Measurements from ENCODE around the gene DSTN. TPM values are rescaled to one million over a fixed set of nuclear protein-coding genes. Genes with fewer than 3 reads are reported as not detected.

Gene DSTN
- total and polyA plus RNA-seq, 2 experiments from 2014 or later: 162 to 459 TPM

- H3K4me1 ChIP-seq (ENCODE audit: insufficient read depth): peaks cover 4% of the 10 kb centered on the region; the same call in 1 of the 2 replicates
- Mint-ChIP-seq H3K36me3 (ENCODE audit: low read depth) (no peaks in the 10 kb centered on the region), H3K4me1 (peaks cover 4% of the 10 kb centered on the region; the same call in 2 of the 3 replicates), H3K4me3 (no peak overlapping the region), H3K27me3 (ENCODE audit: insufficient read depth, low read depth, poor library complexity) (peaks cover 3% of the 10 kb centered on the region), H3K27ac (no peak overlapping the region), H3K9me3 (no peaks in the 10 kb centered on the region)
- no peak for DNase-seq (ENCODE audit: low spot score)
- no peak overlapping the region for H2AFZ ChIP-seq
- no peaks in the 10 kb centered on the region for H3K36me3 ChIP-seq (ENCODE audit: insufficient read depth)
- H3K4me2 ChIP-seq: no peak overlapping the region
- TF ChIP-seq JUNB (IDR thresholded peaks at IDR 0.05; ENCODE audit: unreplicated experiment) (no peak), ZNF462 (CRISPR knock-in tag; IDR thresholded peaks at IDR 0.05) (no peak), POLR2AphosphoS5 (IDR thresholded peaks at IDR 0.05; ENCODE audit: low read depth) (no peak), NANOG (IDR thresholded peaks at IDR 0.05; ENCODE audit: borderline replicate concordance) (no peak), ZNF331 (CRISPR knock-in tag; IDR thresholded peaks at IDR 0.05; ENCODE audit: low read depth) (no peak), ZNF114 (CRISPR knock-in tag; IDR thresholded peaks at IDR 0.05) (no peak)
- TF ChIP-seq, protein P1, sequence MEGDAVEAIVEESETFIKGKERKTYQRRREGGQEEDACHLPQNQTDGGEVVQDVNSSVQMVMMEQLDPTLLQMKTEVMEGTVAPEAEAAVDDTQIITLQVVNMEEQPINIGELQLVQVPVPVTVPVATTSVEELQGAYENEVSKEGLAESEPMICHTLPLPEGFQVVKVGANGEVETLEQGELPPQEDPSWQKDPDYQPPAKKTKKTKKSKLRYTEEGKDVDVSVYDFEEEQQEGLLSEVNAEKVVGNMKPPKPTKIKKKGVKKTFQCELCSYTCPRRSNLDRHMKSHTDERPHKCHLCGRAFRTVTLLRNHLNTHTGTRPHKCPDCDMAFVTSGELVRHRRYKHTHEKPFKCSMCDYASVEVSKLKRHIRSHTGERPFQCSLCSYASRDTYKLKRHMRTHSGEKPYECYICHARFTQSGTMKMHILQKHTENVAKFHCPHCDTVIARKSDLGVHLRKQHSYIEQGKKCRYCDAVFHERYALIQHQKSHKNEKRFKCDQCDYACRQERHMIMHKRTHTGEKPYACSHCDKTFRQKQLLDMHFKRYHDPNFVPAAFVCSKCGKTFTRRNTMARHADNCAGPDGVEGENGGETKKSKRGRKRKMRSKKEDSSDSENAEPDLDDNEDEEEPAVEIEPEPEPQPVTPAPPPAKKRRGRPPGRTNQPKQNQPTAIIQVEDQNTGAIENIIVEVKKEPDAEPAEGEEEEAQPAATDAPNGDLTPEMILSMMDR (conservative IDR thresholded peaks at IDR 0.05; ENCODE audit: low read depth in 2 of 2): no peak
- TF ChIP-seq, protein P2, sequence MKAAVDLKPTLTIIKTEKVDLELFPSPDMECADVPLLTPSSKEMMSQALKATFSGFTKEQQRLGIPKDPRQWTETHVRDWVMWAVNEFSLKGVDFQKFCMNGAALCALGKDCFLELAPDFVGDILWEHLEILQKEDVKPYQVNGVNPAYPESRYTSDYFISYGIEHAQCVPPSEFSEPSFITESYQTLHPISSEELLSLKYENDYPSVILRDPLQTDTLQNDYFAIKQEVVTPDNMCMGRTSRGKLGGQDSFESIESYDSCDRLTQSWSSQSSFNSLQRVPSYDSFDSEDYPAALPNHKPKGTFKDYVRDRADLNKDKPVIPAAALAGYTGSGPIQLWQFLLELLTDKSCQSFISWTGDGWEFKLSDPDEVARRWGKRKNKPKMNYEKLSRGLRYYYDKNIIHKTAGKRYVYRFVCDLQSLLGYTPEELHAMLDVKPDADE (IDR thresholded peaks at IDR 0.05): no peak
- no peaks in the 10 kb centered on the region for H3K27me3 ChIP-seq (ENCODE audit: insufficient read depth)
- H3K4me3 ChIP-seq: no peak overlapping the region
- H3K27ac ChIP-seq (ENCODE audit: low read depth): no peak overlapping the region
- ATAC-seq: no peak
- no peaks in the 10 kb centered on the region for H3K9me2 ChIP-seq (ENCODE audit: insufficient read depth)
- no peaks in the 10 kb centered on the region for H4K20me1 ChIP-seq (replicated peaks; ENCODE audit: insufficient read depth)
- peaks cover 5% of the 10 kb centered on the region; the same call in 1 of the 2 replicates for H3F3A ChIP-seq (replicated peaks; ENCODE audit: low read depth)
- no peaks in the 10 kb centered on the region for H3K79me2 ChIP-seq (replicated peaks; ENCODE audit: insufficient read depth)
Observed at GRCh38 chr20:17542481-17542880, 27.4 kb upstream of the DSTN start.

All from GM23338 (cell line).